HepG2 (cell line): ENCODE measurements around the gene ADAMTSL4. TPM values are rescaled to one million over a fixed set of nuclear protein-coding genes. Genes with fewer than 3 reads are reported as not detected.

Experiments
- FOXJ3 ChIP-seq: sonication (generic); formaldehyde crosslinking; IDR thresholded peaks from 2 replicates; pipeline ENCODE4 v1.4.0; 2020; ENCODE audit warnings: missing genetic modification reagents, mild to moderate bottlenecking, borderline replicate concordance
- FOXP1 ChIP-seq, 2 experiments: fragments of 450-650 bp in 1 of 2; IDR thresholded peaks; 2 replicates each; pipeline ENCODE4 v1.6.1; 2017 to 2018; ENCODE audit warnings: antibody characterized with exemption in 1 of 2
- HDAC1 ChIP-seq: sonication (generic); formaldehyde crosslinking; IDR thresholded peaks from 2 replicates; pipeline ENCODE4 v1.5.1; 2020; ENCODE audit warnings: mild to moderate bottlenecking, missing genetic modification reagents
- HNRNPH1 ChIP-seq: fragments of 200-400 bp; formaldehyde crosslinking; optimal IDR thresholded peaks from 2 replicates; pipeline ENCODE3; 2017; ENCODE audit warnings: mild to moderate bottlenecking, low read depth, low read length
- KAT8 ChIP-seq: IDR thresholded peaks from 2 replicates; pipeline ENCODE4 v1.6.1; 2016; ENCODE audit warnings: missing genetic modification reagents, missing compliant biosample characterization
- PITX1 ChIP-seq: sonication (generic); formaldehyde crosslinking; IDR thresholded peaks from 2 replicates; pipeline ENCODE4 v1.5.1; 2020; ENCODE audit warnings: mild to moderate bottlenecking, missing genetic modification reagents
- RXRB ChIP-seq: IDR thresholded peaks from 2 replicates; pipeline ENCODE4 v1.6.1; 2016; ENCODE audit warnings: borderline replicate concordance, missing genetic modification reagents, missing compliant biosample characterization
- SAP130 ChIP-seq: IDR thresholded peaks from 2 replicates; pipeline ENCODE4 v1.6.1; 2016; ENCODE audit warnings: low read depth
- SOX13 ChIP-seq, 3 experiments: fragments of 450-650 bp in 1 of 3; sonication (generic) in 1 of 3; formaldehyde crosslinking in 1 of 3; IDR thresholded peaks in 2 of 3; conservative IDR thresholded peaks in 1 of 3; 2 replicates each; pipeline versions ENCODE4 v1.5.0 to v1.6.1; 2016 to 2020; ENCODE audit warnings: antibody characterized with exemption in 1 of 3, mild to moderate bottlenecking in 1 of 3, missing compliant biosample characterization in 1 of 3, missing genetic modification reagents in 1 of 3, moderate library complexity in 1 of 3
- STAT5B ChIP-seq: sonication (generic); formaldehyde crosslinking; IDR thresholded peaks from 2 replicates; pipeline ENCODE4 v1.4.0; 2020; ENCODE audit warnings: missing genetic modification reagents
- TBL1XR1 ChIP-seq: fragments of 150-350 bp; IDR thresholded peaks from 2 replicates; pipeline ENCODE4 v1.6.1; 2014; ENCODE audit warnings: borderline replicate concordance, low read length; ENCODE audit not compliant: partially characterized antibody
- TEAD3 ChIP-seq: optimal IDR thresholded peaks from 2 replicates; pipeline ENCODE3; 2016; ENCODE audit warnings: borderline replicate concordance
- ZBTB42 ChIP-seq: sonication (generic); formaldehyde crosslinking; IDR thresholded peaks from 2 replicates; pipeline ENCODE4 v1.5.0; 2020; ENCODE audit warnings: mild to moderate bottlenecking, missing genetic modification reagents
- ZC3H13 ChIP-seq: sonication (generic); formaldehyde crosslinking; IDR thresholded peaks from 2 replicates; pipeline ENCODE4 v1.8.1; 2023; ENCODE audit warnings: mild to moderate bottlenecking, missing genetic modification reagents, moderate library complexity
- ZFP36L2 ChIP-seq: sonication (generic); formaldehyde crosslinking; IDR thresholded peaks from 2 replicates; pipeline ENCODE4 v1.4.0; 2020; ENCODE audit warnings: missing genetic modification reagents
- ZNF263 ChIP-seq: sonication (generic); formaldehyde crosslinking; IDR thresholded peaks from 2 replicates; pipeline ENCODE4 v1.4.0; 2020; ENCODE audit warnings: missing genetic modification reagents
- ZNF564 ChIP-seq: sonication (generic); formaldehyde crosslinking; IDR thresholded peaks from 2 replicates; pipeline ENCODE4 v1.8.1; 2023; ENCODE audit warnings: mild to moderate bottlenecking, missing genetic modification reagents
- polyA plus RNA-seq, 8 experiments: library from polyadenylated mRNA; depleted of rRNA in 3 of 8; stranded (reverse) in 7 of 8; unstranded in 1 of 8; fragments of >200 nt; fragmentation: Illumina TruSeq in 4 of 8; extraction: Trizol in 4 of 8; gene quantifications; 2 replicates each; pipeline versions ENCODE4 v1.2.1 to v1.2.3, GENCODE V29; 2011 to 2016; ENCODE audit warnings: low read depth in 4 of 8, missing spikeins in 1 of 8, mixed read lengths in 1 of 8; ENCODE audit not compliant: insufficient read depth in 1 of 8
- total RNA-seq, 5 experiments: library from RNA; depleted of rRNA; stranded (reverse); fragments of >200 nt; fragmentation: Illumina TruSeq; extraction: Trizol; gene quantifications; 2 replicates each; pipeline ENCODE4 v1.2.3, GENCODE V29; 2016; ENCODE audit warnings: low read depth in 1 of 5
- TF ChIP-seq, protein P1 (sequence below): sonication (generic); formaldehyde crosslinking; IDR thresholded peaks from 2 replicates; pipeline ENCODE4 v1.5.0; 2020; ENCODE audit warnings: mild to moderate bottlenecking, missing genetic modification reagents, borderline replicate concordance
- TF ChIP-seq, protein P2 (sequence below): IDR thresholded peaks from 2 replicates; pipeline ENCODE4 v1.6.1; 2016; ENCODE audit warnings: low read depth, control low read depth
- TF ChIP-seq, protein P3 (sequence below): fragments of 450-650 bp; IDR thresholded peaks from 2 replicates; pipeline ENCODE4 v1.6.1; 2017; ENCODE audit warnings: mild to moderate bottlenecking

ADAMTSL4 gene
- total and polyA plus RNA-seq, 2 of the 13 experiments (the other 11 are each of a cell fraction or from before 2014, with no cell fraction given): 3.9 to 16.4 TPM

DNA sequence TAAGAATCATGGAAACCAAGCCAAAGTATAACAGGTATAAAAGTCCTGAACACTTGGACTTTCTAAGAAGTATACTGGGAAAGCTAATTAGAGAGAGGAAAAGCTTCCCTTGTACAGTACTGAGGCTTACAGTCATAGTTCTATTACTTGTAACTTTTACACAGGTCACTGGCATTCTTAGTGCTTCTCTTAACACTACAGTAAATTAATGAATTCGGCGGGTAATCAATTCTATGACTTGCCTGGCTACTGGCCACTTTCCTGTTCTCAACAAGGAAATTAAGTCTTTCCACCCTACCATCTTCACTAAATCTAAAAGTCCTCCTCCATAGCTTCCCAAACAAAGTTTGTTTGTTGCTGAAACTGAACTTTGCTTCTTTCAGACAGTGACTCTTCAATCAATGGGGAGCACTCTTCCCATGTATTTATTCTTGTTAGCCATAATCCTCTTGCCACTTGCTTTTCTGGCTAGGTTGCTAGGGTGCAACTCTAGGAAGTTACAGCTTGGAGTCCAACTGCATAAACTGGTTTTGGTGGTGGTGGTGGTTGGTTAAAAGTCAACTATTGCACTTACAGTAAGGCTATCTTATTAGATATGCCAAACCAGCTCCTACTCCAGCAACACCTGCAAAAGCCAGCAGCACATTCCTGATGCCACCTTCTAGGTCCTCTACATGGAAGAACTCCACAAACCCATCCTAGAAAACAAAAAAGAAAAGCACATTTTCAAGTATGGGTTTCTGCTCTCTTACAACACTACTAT is 27.8 kb downstream of the ADAMTSL4 start (continued):
- TF ChIP-seq, protein P1, sequence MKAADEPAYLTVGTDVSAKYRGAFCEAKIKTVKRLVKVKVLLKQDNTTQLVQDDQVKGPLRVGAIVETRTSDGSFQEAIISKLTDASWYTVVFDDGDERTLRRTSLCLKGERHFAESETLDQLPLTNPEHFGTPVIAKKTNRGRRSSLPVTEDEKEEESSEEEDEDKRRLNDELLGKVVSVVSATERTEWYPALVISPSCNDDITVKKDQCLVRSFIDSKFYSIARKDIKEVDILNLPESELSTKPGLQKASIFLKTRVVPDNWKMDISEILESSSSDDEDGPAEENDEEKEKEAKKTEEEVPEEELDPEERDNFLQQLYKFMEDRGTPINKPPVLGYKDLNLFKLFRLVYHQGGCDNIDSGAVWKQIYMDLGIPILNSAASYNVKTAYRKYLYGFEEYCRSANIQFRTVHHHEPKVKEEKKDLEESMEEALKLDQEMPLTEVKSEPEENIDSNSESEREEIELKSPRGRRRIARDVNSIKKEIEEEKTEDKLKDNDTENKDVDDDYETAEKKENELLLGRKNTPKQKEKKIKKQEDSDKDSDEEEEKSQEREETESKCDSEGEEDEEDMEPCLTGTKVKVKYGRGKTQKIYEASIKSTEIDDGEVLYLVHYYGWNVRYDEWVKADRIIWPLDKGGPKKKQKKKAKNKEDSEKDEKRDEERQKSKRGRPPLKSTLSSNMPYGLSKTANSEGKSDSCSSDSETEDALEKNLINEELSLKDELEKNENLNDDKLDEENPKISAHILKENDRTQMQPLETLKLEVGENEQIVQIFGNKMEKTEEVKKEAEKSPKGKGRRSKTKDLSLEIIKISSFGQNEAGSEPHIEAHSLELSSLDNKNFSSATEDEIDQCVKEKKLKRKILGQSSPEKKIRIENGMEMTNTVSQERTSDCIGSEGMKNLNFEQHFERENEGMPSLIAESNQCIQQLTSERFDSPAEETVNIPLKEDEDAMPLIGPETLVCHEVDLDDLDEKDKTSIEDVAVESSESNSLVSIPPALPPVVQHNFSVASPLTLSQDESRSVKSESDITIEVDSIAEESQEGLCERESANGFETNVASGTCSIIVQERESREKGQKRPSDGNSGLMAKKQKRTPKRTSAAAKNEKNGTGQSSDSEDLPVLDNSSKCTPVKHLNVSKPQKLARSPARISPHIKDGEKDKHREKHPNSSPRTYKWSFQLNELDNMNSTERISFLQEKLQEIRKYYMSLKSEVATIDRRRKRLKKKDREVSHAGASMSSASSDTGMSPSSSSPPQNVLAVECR (CRISPR knock-in tag): peak; percentile 59; the same call in 1 of the 2 replicates
- TF ChIP-seq STAT5B (CRISPR knock-in tag) (no peak), SAP130 (CRISPR knock-in tag) (peak; percentile 84), FOXJ3 (CRISPR knock-in tag) (0 out of 2 replicates have a peak, but pooled peaks have one; percentile 18), ZFP36L2 (CRISPR knock-in tag) (no peak), TBL1XR1 (no peak), SOX13 (IDR thresholded peaks at IDR 0.05) (no peak), SOX13 (CRISPR knock-in tag; conservative IDR thresholded peaks at IDR 0.05 in 1 of 2, IDR thresholded peaks at IDR 0.05 in 1 of 2) (peak in 1 of 2 experiments; percentile 20; a peak in 1 of 4 replicates), ZNF263 (peak; percentile 99), FOXP1 (IDR thresholded peaks at IDR 0.05) (no peak), FOXP1 (CRISPR knock-in tag; IDR thresholded peaks at IDR 0.05) (peak; percentile 43; the same call in 1 of the 2 replicates), KAT8 (CRISPR knock-in tag) (0 out of 2 replicates have a peak, but pooled peaks have one; percentile 26), ZC3H13 (CRISPR knock-in tag) (0 out of 2 replicates have a peak, but pooled peaks have one; percentile 40), HDAC1 (CRISPR knock-in tag) (peak; percentile 45; the same call in 1 of the 2 replicates), PITX1 (CRISPR knock-in tag) (0 out of 2 replicates have a peak, but pooled peaks have one; percentile 49), TEAD3 (CRISPR knock-in tag) (peak; percentile 17), RXRB (peak; percentile 25; the same call in 1 of the 2 replicates), HNRNPH1 (no peak), ZBTB42 (CRISPR knock-in tag) (no peak), ZNF564 (CRISPR knock-in tag) (no peak)
- TF ChIP-seq, protein P2, sequence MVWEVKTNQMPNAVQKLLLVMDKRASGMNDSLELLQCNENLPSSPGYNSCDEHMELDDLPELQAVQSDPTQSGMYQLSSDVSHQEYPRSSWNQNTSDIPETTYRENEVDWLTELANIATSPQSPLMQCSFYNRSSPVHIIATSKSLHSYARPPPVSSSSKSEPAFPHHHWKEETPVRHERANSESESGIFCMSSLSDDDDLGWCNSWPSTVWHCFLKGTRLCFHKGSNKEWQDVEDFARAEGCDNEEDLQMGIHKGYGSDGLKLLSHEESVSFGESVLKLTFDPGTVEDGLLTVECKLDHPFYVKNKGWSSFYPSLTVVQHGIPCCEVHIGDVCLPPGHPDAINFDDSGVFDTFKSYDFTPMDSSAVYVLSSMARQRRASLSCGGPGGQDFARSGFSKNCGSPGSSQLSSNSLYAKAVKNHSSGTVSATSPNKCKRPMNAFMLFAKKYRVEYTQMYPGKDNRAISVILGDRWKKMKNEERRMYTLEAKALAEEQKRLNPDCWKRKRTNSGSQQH (CRISPR knock-in tag): peak; percentile 27; the same call in 1 of the 2 replicates
- TF ChIP-seq, protein P3, sequence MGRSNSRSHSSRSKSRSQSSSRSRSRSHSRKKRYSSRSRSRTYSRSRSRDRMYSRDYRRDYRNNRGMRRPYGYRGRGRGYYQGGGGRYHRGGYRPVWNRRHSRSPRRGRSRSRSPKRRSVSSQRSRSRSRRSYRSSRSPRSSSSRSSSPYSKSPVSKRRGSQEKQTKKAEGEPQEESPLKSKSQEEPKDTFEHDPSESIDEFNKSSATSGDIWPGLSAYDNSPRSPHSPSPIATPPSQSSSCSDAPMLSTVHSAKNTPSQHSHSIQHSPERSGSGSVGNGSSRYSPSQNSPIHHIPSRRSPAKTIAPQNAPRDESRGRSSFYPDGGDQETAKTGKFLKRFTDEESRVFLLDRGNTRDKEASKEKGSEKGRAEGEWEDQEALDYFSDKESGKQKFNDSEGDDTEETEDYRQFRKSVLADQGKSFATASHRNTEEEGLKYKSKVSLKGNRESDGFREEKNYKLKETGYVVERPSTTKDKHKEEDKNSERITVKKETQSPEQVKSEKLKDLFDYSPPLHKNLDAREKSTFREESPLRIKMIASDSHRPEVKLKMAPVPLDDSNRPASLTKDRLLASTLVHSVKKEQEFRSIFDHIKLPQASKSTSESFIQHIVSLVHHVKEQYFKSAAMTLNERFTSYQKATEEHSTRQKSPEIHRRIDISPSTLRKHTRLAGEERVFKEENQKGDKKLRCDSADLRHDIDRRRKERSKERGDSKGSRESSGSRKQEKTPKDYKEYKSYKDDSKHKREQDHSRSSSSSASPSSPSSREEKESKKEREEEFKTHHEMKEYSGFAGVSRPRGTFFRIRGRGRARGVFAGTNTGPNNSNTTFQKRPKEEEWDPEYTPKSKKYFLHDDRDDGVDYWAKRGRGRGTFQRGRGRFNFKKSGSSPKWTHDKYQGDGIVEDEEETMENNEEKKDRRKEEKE: no peak
